ENCODE data around the gene SYNDIG1L.

DNA sequence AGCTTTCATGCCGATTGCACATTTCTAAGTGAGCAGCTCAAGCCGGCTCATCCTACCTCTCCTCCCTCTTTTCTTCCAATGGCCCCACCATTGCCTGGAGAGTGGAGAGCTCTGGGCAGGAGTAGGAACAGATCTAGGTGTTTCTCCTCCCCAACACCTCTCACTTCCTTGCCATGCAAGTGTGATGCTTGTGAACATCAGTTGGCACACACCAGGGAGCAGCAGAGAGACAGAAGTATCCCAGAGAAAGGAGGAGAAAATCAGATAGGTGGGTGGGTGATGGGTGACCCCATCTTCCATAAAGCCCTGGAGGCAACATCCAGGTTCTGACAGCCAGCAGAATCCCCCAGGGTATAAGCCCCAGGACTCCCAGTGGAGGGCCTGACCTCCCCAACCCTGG, 39.3 kb upstream of the SYNDIG1L start:
- TF ChIP-seq, protein P1, sequence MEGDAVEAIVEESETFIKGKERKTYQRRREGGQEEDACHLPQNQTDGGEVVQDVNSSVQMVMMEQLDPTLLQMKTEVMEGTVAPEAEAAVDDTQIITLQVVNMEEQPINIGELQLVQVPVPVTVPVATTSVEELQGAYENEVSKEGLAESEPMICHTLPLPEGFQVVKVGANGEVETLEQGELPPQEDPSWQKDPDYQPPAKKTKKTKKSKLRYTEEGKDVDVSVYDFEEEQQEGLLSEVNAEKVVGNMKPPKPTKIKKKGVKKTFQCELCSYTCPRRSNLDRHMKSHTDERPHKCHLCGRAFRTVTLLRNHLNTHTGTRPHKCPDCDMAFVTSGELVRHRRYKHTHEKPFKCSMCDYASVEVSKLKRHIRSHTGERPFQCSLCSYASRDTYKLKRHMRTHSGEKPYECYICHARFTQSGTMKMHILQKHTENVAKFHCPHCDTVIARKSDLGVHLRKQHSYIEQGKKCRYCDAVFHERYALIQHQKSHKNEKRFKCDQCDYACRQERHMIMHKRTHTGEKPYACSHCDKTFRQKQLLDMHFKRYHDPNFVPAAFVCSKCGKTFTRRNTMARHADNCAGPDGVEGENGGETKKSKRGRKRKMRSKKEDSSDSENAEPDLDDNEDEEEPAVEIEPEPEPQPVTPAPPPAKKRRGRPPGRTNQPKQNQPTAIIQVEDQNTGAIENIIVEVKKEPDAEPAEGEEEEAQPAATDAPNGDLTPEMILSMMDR (conservative IDR thresholded peaks at IDR 0.05; ENCODE audit: low read depth, low read length): no peak
- no peak for TF ChIP-seq EZH2 (IDR thresholded peaks at IDR 0.05; ENCODE audit: low read length, unreplicated experiment)
